Kidney capillary endothelial cell (primary cell): ENCODE results near the gene HHIPL2.
"Not testable (repeated sequence)": the region's sequence is repeated elsewhere in the genome, so short reads cannot be mapped to it uniquely, and the experiment has no call there.

Experiments used
- DNase-seq: peaks from one replicate; pipeline ENCODE4 v3.0.0-alpha.2; 2018; ENCODE audit warnings: low spot score

Gene HHIPL2

GRCh38 chr1:222539951-222540597 is 7.8 kb downstream of the HHIPL2 start:
- no peak for DNase-seq

GRCh38 chr1:222535455-222535854 is 12.4 kb downstream of the HHIPL2 start:
- DNase-seq: no peak

GRCh38 chr1:222530852-222531251 is 17.1 kb downstream of the HHIPL2 start:
- DNase-seq: no peak

GRCh38 chr1:222529916-222530315 is 18.0 kb downstream of the HHIPL2 start:
- no peak for DNase-seq

GRCh38 chr1:222529181-222529580 is 18.7 kb downstream of the HHIPL2 start:
- no peak for DNase-seq

- DNase-seq: no peak
Observed at GRCh38 chr1:222525951-222526350, 22.0 kb downstream of the HHIPL2 start.

GRCh38 chr1:222523852-222524251 is 24.1 kb downstream of the HHIPL2 start:
- DNase-seq: no peak

GRCh38 chr1:222522105-222522915 is 25.6 kb downstream of the HHIPL2 start:
- DNase-seq: no peak

GRCh38 chr1:222521299-222522104 is 26.4 kb downstream of the HHIPL2 start:
- no peak for DNase-seq

- DNase-seq: not testable (repeated sequence)
Observed at GRCh38 chr1:222489496-222489895, 58.4 kb downstream of the HHIPL2 start.

GRCh38 chr1:222487774-222488173 is 60.1 kb downstream of the HHIPL2 start:
- not testable (repeated sequence) for DNase-seq

- DNase-seq: not testable (repeated sequence)
Observed at GRCh38 chr1:222484005-222484404, 63.9 kb downstream of the HHIPL2 start.

GRCh38 chr1:222479567-222479966 is 68.3 kb downstream of the HHIPL2 start:
- DNase-seq: not testable (repeated sequence)

GRCh38 chr1:222476436-222476835 is 71.5 kb downstream of the HHIPL2 start:
- DNase-seq: not testable (repeated sequence)

GRCh38 chr1:222473717-222474116 is 74.2 kb downstream of the HHIPL2 start:
- DNase-seq: not testable (repeated sequence)

GRCh38 chr1:222472776-222473540 is 74.9 kb downstream of the HHIPL2 start:
- DNase-seq: not testable (repeated sequence)
